ENCODE measurements around the gene PER1. TPM values are rescaled to one million over a fixed set of nuclear protein-coding genes. Genes with fewer than 3 reads are reported as not detected.
A peak's percentile ranks its signal among the peaks of the same experiment; 100 is the strongest.

Gene PER1
- total and polyA plus RNA-seq, 2 of the 13 experiments (the other 11 are each of a cell fraction or from before 2014, with no cell fraction given), result 2.6 to 3.6 TPM

- 0 out of 2 replicates have a peak, but pooled peaks have one; percentile 13 for TF ChIP-seq ZNF180 (CRISPR knock-in tag; IDR thresholded peaks at IDR 0.05; ENCODE audit: borderline replicate concordance, low read depth)
- peak; percentile 82 for TF ChIP-seq HDAC2 (CRISPR knock-in tag; IDR thresholded peaks at IDR 0.05)
- TF ChIP-seq ZNF619 (CRISPR knock-in tag; IDR thresholded peaks at IDR 0.05), result no peak; the same call in 1 of the 2 replicates
- TF ChIP-seq, protein P1, sequence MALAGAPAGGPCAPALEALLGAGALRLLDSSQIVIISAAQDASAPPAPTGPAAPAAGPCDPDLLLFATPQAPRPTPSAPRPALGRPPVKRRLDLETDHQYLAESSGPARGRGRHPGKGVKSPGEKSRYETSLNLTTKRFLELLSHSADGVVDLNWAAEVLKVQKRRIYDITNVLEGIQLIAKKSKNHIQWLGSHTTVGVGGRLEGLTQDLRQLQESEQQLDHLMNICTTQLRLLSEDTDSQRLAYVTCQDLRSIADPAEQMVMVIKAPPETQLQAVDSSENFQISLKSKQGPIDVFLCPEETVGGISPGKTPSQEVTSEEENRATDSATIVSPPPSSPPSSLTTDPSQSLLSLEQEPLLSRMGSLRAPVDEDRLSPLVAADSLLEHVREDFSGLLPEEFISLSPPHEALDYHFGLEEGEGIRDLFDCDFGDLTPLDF (CRISPR knock-in tag; IDR thresholded peaks at IDR 0.05), result peak; percentile 76; the same call in 1 of the 2 replicates
- TF ChIP-seq HNF4G (IDR thresholded peaks at IDR 0.05; ENCODE audit: borderline replicate concordance, low read depth, low read length), result 0 out of 2 replicates have a peak, but pooled peaks have one; percentile 11
- TF ChIP-seq HNF4G (CRISPR knock-in tag; IDR thresholded peaks at IDR 0.05; ENCODE audit: borderline replicate concordance, low read depth), result peak; percentile 57; the same call in 1 of the 2 replicates
- peak in 1 of 2 experiments; percentile 97; a peak in 3 of 4 replicates for TF ChIP-seq HMGXB4 (CRISPR knock-in tag; IDR thresholded peaks at IDR 0.05; ENCODE audit: borderline replicate concordance in 1 of 2, low read depth in 1 of 2)
- no peak for TF ChIP-seq CREB3 (CRISPR knock-in tag; IDR thresholded peaks at IDR 0.05)
- TF ChIP-seq ERF (CRISPR knock-in tag; IDR thresholded peaks at IDR 0.05), result peak; percentile 44
- TF ChIP-seq ZKSCAN5 (CRISPR knock-in tag; IDR thresholded peaks at IDR 0.05), result no peak
- TF ChIP-seq ZNF460 (CRISPR knock-in tag; IDR thresholded peaks at IDR 0.05; ENCODE audit: borderline replicate concordance), result no peak
- no peak; the same call in 1 of the 2 replicates for TF ChIP-seq PRDM10 (CRISPR knock-in tag; IDR thresholded peaks at IDR 0.05; ENCODE audit: low read depth)
- no peak for TF ChIP-seq ATF3 (CRISPR knock-in tag; IDR thresholded peaks at IDR 0.05)
- TF ChIP-seq REST (IDR thresholded peaks at IDR 0.05; ENCODE audit: borderline replicate concordance in 1 of 2, low read depth in 1 of 2, low read length in 2 of 2), result peak in 1 of 2 experiments; percentile 9; a peak in 1 of 4 replicates
- TF ChIP-seq ARNT2 (CRISPR knock-in tag; IDR thresholded peaks at IDR 0.05; ENCODE audit: low read depth), result 0 out of 2 replicates have a peak, but pooled peaks have one; percentile 43
Measured at GRCh38 chr17:8187517-8188262, 35.5 kb upstream of the PER1 start (continued).

Measured in HepG2 (cell line).